ENCODE results near the gene NCOA7.
A peak's percentile ranks its signal among the peaks of the same experiment; 100 is the strongest.
"Not testable (repeated sequence)": the region's sequence is repeated elsewhere in the genome, so short reads cannot be mapped to it uniquely, and the experiment has no call there.

The NCOA7 gene

DNA sequence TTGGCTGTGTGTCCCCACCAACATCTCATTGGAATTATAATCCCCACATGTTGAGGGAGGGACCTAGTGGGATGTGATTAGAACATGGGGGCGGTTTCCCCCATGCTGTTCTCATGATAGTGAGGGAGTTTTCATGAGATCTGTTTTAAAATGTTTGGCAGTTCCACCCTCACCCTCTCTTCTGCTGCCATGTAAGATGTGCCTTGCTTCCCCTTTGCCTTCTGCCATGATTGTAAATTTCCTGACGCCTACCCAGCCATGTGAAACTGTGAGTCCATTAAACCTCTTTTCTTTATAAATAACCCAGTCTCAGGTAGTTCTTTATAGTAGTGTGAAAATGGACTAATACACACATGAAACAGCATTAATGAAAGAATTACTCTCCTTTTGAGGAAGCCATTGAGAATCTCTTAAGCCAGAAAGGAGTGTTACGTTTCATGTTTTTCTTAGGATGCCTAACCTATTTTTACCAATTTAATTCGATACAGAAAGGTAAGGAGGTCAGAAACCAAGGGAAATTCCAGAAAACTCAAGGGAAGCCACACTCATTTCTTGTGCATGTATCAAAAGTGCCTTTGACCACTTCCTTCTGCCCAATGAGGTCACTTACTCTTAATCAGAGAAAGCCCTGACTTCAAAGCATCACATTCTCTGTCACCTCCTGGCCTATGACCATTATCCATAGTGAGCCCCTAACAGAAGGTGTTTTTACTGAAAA is 141.1 kb downstream of the NCOA7 start:
- H3K4me3 Mint-ChIP-seq = no peak overlapping the region
- H3K9me3 Mint-ChIP-seq = peaks cover 3% of the 10 kb centered on the region
- DNase-seq (ENCODE audit: low spot score in 2 of 2) (no peak), ATAC-seq (peak; percentile 95)
- peaks cover 30% of the 10 kb centered on the region for H3K36me3 Mint-ChIP-seq
- H3K27ac Mint-ChIP-seq = peak overlapping the region; percentile 84
- peaks cover 15% of the 10 kb centered on the region for H3K4me1 Mint-ChIP-seq

DNA sequence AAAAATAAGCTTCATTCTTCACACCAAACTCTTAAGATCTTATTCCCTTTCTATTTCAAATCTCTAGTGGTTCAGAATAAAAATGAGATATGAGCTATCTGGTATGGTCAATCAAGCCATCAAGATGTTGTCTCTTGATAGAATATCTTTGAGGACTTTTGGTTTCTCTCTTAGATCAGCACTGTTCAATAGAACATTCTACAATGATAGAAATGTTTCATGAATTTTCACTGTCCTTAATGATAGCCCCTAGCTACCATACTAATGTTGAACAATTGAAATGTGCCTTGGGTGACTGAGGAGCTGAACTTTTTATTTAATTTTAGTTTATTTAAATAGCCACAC is 141.7 kb downstream of the NCOA7 start:
- H3K36me3 Mint-ChIP-seq = peaks cover 25% of the 10 kb centered on the region
- no peak overlapping the region for H3K4me3 Mint-ChIP-seq
- H3K9me3 Mint-ChIP-seq = peaks cover 3% of the 10 kb centered on the region
- peaks cover 15% of the 10 kb centered on the region for H3K4me1 Mint-ChIP-seq
- H3K27ac Mint-ChIP-seq = peak overlapping the region; percentile 84
- no peak for DNase-seq (ENCODE audit: low spot score in 2 of 2)
- peak; percentile 51 for ATAC-seq

DNA sequence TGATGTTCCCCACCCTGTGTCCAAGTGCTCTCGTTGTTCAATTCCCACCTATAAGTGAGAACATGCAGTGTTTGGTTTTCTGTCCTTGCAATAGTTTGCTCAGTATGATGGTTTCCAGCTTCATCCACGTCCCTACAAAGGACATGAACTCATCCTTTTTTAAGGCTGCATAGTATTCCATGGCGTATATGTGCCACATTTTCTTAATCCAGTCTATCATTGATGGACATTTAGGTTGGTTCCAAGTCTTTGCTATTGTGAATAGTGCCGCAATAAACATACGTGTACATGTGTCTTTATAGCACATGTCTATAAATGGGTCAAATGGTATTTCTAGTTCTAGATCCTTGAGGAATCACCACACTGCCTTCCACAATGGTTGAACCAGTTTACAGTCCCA is 144.8 kb downstream of the NCOA7 start:
- H3K4me3 Mint-ChIP-seq; ATAC-seq; H3K9me3 Mint-ChIP-seq; DNase-seq (ENCODE audit: low spot score in 2 of 2); H3K27ac Mint-ChIP-seq; H3K36me3 Mint-ChIP-seq: not testable (repeated sequence)
- H3K4me1 Mint-ChIP-seq = peaks cover 23% of the 10 kb centered on the region

DNA sequence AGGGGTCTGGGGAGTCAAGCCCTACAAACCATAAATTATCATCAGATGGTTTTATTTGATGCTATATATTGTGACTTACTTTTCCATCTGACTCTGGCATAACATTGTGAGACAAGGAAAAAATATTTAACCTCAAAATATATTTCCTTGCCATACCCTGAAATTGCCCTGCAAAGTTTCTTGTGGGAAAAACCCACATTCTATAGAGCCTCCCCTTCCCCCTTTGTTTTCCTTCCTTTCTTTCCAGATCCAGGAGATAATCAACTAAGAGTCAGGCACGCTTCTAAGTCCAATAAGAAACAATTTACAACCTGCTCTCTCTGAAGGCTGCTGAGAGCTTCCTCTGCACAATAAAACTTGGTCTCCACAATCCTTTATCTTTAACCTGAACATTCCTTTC is 148.3 kb downstream of the NCOA7 start:
- H3K27ac Mint-ChIP-seq = no peak overlapping the region

DNA sequence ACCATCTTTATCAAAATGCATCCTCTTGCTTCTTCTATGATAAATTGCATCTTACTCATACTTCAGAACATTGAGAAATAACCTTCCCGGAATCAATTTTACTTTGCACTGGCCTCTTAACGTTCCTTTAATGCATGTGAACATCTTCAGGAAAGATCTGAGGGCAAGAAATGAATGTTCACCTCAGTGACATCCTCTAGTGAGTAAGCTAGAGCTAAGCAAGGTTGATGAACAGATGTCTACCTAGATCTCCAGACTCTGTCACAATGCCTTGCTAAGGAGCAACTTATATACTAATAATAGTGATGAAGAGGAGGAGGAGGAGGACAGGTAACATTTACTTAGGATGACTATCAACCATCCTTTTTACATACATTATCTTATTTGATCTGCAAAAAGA is 149.0 kb downstream of the NCOA7 start:
- Mint-ChIP-seq H3K36me3 (no peaks in the 10 kb centered on the region), H3K9me3 (no peaks in the 10 kb centered on the region), H3K4me1 (peaks cover 8% of the 10 kb centered on the region), H3K27ac (no peak overlapping the region), H3K4me3 (no peak overlapping the region)
- DNase-seq (ENCODE audit: low spot score in 2 of 2) (no peak), ATAC-seq (peak; percentile 94)

More for the DNA sequence above, 148.3 kb downstream of the NCOA7 start:
- DNase-seq (ENCODE audit: low spot score in 2 of 2) (no peak), ATAC-seq (no peak)
- Mint-ChIP-seq H3K9me3 (no peaks in the 10 kb centered on the region), H3K4me1 (peaks cover 8% of the 10 kb centered on the region), H3K36me3 (no peaks in the 10 kb centered on the region), H3K4me3 (no peak overlapping the region)

DNA sequence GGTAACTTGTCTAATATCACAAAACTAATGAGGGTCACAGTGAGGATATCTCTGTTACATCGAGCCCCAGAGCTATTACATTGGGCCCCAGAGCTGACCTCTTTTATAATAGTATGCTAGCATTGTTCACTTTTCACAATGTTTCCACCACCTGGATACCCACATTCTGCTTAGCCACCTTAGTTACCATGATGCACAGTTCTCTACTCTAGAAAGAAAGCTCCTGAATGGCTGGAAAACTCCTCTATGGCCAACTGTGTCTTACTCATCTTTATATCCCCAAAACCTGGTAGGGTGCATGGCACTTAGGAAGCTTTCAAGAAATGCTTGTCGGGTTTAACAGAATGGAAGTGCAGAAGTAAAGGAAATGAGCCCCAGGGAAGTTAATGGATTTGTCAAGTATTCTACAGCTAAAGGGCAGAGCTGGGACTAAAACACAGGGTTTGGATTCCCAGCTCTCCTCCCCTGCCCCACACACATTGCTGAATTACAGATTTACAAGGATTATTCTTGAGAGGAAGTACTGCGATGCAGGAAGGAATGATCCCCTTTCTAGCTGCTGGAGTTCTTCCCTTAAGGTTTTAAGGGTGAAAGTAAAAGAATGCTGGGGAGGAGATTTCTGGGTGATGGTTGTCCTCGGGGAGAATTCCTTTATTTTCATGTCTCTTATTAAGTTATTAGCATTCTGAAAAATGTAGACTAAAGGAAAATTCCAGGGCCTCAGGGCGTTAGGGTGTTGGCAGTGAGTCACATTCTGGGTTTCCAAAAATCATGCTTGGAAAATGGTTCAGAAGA is 149.7 kb downstream of the NCOA7 start:
- Mint-ChIP-seq H3K9me3 (no peaks in the 10 kb centered on the region), H3K27ac (no peak overlapping the region), H3K4me1 (peaks cover 8% of the 10 kb centered on the region), H3K4me3 (no peak overlapping the region), H3K36me3 (no peaks in the 10 kb centered on the region)
- no peak for ATAC-seq
- no peak for DNase-seq (ENCODE audit: low spot score in 2 of 2)

DNA sequence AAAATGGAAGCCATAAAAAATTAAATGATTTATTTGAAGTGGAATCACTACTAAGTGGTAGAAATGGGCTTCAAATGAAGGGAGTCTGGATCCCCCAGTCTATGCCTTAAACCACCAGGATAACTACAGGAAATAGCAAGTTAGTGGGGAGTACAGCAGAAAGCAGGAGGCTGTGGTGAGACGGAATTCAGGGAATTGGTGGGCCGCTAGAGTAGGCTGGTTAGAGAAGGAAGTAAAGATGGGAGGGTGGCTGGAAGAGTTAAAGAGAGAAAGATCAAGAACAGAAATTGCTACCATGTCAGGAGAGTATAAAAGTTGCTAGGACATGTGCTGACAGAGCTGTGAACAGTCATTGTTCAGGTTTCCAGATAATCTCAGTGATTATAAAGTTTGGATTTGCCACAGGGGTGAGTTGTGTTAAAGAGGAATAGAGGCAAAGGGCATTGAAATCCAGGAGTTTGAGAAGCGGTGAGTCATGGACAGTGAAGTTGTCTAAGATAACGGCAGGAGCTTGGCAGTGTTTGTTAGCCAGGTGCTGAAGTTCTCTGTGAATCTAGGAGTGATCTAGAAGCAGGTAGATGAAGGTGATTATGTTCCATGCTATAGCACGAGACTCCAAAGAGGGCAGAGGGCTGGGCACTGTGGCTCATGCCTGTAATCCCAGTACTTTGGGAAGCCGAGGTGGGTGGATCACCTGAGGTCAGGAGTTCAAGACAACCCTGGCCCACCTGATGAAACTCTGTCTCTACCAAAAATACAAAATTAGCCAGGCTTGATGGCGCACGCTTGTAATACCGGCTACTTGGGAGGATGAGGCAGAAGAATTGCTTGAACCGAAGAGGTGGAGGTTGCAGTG is 152.1 kb downstream of the NCOA7 start:
- ATAC-seq = no peak
- DNase-seq (ENCODE audit: low spot score in 2 of 2) = no peak
- H3K9me3 Mint-ChIP-seq = no peaks in the 10 kb centered on the region
- H3K27ac Mint-ChIP-seq = no peak overlapping the region
- H3K36me3 Mint-ChIP-seq = no peaks in the 10 kb centered on the region
- no peak overlapping the region for H3K4me3 Mint-ChIP-seq
- peaks cover 8% of the 10 kb centered on the region for H3K4me1 Mint-ChIP-seq

DNA sequence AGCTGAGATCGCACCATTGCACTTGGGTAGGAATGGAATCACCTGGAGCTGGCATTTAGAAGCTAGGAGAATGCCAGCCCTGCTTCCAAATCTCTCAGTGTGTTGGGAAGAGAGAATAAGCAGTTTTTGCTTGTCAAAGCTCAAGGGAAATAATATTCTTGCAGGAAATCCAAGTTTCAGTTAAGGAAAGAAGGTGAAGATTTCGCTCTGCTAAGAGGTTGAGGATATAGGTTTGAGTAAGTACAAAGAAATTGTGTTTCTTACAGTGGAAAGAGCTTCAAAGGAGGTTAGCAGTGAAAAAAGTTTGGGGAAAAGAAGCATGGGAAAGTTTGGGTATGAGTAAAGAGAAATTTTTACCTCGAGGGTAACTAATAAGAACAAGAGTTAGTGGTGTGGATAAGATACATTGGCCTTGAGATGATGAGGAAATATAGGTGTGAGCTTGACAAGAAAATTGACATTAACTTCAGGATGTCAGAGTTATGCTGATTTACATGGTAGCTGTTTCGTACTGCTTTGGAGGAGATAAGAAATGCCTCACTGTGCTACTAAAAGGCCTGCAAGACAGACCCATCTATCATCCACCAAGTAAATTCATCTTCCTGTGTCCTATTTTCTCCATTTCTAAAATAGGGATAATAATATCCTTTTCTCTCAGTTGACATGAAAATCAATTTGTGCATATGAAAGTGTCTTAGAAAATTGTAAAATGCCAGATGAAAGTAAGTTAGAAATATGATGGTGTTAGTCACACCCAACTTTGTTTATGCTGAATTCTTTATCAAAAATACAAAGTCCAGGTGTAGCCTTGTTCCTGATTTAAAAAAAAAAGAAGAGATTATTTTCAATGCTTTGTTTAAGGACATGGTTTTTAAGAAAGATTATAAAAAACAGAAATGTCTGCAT is 153.0 kb downstream of the NCOA7 start:
- ATAC-seq (no peak), DNase-seq (ENCODE audit: low spot score in 2 of 2) (no peak)
- Mint-ChIP-seq H3K36me3 (no peaks in the 10 kb centered on the region), H3K4me1 (peaks cover 8% of the 10 kb centered on the region), H3K9me3 (no peaks in the 10 kb centered on the region), H3K4me3 (no peak overlapping the region), H3K27ac (no peak overlapping the region)

DNA sequence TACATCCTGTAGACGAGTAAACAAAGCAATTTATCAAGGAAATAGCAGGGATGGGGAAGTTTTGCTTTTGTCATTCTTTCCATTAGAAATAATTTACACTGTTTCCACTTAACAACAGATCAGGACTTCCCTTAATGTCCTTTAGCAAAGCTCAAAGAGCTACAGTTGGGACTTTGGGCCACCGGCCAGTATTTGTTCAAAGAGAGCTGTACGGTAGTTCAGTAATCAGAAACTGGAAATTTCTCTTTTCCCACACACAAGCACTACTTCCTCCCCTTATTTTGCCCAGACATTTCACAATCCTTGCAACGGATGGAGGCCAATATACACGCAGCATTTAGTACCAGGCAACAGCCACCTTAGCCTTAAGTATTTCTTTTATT is 153.7 kb downstream of the NCOA7 start:
- H3K27ac Mint-ChIP-seq = no peak overlapping the region
- no peaks in the 10 kb centered on the region for H3K9me3 Mint-ChIP-seq
- H3K4me3 Mint-ChIP-seq = no peak overlapping the region
- peaks cover 6% of the 10 kb centered on the region for H3K4me1 Mint-ChIP-seq
- H3K36me3 Mint-ChIP-seq = no peaks in the 10 kb centered on the region
- ATAC-seq (no peak), DNase-seq (ENCODE audit: low spot score in 2 of 2) (no peak)

DNA sequence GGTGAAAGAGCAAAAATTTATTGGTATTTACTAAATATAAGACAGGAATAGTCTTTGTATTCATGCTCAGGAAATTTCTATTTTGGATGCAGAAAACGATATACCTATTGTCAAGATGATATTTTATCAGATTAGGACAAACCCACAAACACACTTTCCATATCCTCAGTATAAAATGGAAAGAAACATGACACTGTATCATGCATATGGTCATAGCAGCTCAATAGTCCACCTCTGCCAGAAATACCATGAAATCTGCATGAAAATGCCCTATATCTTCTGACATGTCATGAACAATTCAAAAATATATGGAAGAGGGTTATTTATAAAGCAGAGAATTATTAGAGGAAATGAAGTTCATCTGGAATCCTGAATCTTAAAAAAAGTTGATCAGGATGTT is 154.1 kb downstream of the NCOA7 start:
- Mint-ChIP-seq H3K4me3 (no peak overlapping the region), H3K27ac (no peak overlapping the region), H3K9me3 (no peaks in the 10 kb centered on the region), H3K36me3 (no peaks in the 10 kb centered on the region), H3K4me1 (peaks cover 1% of the 10 kb centered on the region)
- DNase-seq (ENCODE audit: low spot score in 2 of 2) = no peak
- no peak for ATAC-seq

DNA sequence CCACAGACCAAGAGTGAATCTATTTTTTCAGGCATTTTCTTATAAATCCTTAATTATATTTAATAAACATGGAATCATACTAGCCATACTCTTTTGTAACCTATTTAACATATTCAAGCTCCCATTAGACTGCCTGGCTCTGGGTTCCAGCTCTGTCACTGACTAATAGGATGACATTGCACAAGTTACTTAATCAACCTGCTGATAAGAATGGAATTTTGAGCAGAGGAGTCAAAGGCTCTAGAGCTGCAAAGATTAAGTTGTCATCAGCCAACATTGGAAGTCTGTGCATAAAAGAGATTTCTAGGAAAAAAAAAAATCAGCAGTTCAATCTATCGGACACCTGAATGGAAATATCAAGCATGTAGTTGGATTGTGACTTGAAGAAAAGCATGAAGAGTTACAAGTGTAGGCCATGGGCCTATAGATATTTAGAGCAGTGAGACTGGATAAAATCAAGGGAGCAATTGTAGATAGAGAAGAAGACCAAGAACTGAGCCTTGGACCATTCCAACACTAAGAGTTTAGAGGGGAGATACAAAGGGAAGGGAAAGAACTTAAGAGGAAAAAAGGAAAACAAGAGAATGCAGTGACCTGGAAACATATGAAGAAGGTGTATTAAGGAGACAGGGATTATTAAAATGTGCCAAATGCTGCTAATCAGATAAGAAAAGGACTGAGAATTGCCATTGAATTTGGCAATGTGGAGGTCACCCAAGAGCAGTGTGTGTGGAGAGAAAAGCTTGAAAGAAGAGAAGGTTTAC is 154.8 kb downstream of the NCOA7 start:
- Mint-ChIP-seq H3K4me1 (no peaks in the 10 kb centered on the region), H3K4me3 (no peak overlapping the region), H3K36me3 (no peaks in the 10 kb centered on the region), H3K27ac (no peak overlapping the region), H3K9me3 (no peaks in the 10 kb centered on the region)
- ATAC-seq (no peak), DNase-seq (ENCODE audit: low spot score in 2 of 2) (no peak)

DNA sequence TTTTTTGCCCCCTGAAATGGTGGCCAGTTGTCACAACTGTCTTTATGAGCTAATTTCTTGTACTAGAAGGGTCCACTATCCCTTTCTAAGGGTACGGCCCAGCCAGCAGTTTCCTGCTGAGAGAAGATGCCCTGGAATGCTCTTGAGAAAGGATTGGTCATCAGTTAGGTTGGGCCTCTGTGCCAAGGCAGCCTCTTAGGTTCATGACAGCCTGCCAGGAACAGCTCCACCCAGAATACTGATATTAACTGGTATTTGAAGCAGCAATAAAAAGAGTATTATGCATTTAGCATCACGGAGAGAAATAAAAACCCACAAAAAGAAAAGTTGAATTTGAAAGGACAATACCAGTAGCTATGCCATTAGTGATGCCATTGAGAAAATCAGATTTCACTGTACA is 156.9 kb downstream of the NCOA7 start:
- H3K4me1 Mint-ChIP-seq = no peaks in the 10 kb centered on the region
- no peak overlapping the region for H3K4me3 Mint-ChIP-seq
- H3K27ac Mint-ChIP-seq = no peak overlapping the region
- no peaks in the 10 kb centered on the region for H3K9me3 Mint-ChIP-seq
- H3K36me3 Mint-ChIP-seq = no peaks in the 10 kb centered on the region
- no peak for DNase-seq (ENCODE audit: low spot score in 2 of 2)
- ATAC-seq = no peak

DNA sequence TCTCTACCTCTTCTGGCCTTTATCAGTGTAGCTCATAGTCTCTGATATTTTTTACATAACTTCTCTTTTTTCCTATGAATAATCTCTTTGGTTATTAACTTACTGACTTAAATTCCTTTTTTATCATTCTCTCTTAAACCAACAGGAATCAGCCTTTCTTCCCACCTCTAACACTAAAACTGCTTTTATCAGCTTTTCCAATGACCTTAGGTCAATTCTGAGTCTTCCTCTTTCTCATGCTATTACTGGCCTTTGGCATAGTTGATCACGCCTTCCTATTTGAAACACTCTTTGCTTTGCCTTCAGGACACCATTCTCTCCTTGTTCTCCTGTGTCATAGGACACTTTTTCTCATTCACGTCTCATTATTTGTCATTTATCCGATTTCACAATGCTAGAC is 157.7 kb downstream of the NCOA7 start:
- no peak overlapping the region for H3K4me3 Mint-ChIP-seq
- DNase-seq (ENCODE audit: low spot score in 2 of 2) = no peak
- H3K9me3 Mint-ChIP-seq = no peaks in the 10 kb centered on the region
- H3K4me1 Mint-ChIP-seq = no peaks in the 10 kb centered on the region
- no peaks in the 10 kb centered on the region for H3K36me3 Mint-ChIP-seq
- ATAC-seq = no peak
- no peak overlapping the region for H3K27ac Mint-ChIP-seq

DNA sequence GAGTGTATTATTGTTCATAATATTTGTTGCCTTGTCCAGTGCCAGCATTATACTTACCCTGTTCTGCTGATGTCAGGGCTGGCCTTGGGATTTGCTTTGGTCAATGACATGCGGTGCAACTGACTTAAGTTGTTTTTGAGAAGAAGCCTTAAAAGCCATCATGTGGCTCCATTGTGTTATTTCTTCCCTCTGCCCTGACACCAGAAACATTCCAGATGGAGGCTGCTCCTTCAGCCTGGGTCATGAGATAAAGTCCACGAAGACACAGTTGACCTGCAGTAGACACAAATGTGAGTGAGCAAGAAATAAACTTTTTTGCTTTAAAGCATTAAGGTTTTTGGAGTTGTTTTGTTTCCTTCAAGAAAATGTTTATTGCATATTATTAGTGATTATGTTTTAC is 158.3 kb downstream of the NCOA7 start:
- ATAC-seq (no peak), DNase-seq (ENCODE audit: low spot score in 2 of 2) (no peak)
- Mint-ChIP-seq H3K4me3 (no peak overlapping the region), H3K9me3 (no peaks in the 10 kb centered on the region), H3K36me3 (no peaks in the 10 kb centered on the region), H3K27ac (no peak overlapping the region), H3K4me1 (no peaks in the 10 kb centered on the region)
